Liver (tissue), 3 donors: ENCODE data around the gene SULT1C4.

ENCODE experiments used
- ATF3 ChIP-seq: IDR thresholded peaks from 2 replicates; pipeline ENCODE4 v1.6.1; 2016; ENCODE audit warnings: antibody characterized with exemption
- CTCF ChIP-seq: fragments of 150-350 bp; IDR thresholded peaks from 2 replicates; pipeline ENCODE4 v1.5.1; 2017; ENCODE audit warnings: improper control_type of control experiment, low read depth, low read length; ENCODE audit not compliant: missing input control
- EGR1 ChIP-seq, 2 donors: IDR thresholded peaks; 2 replicates each; pipeline ENCODE4 v1.6.1; 2016 to 2018; ENCODE audit warnings: antibody characterized with exemption in 2 of 2, low read depth in 2 of 2
- GABPA ChIP-seq, 2 donors: IDR thresholded peaks in 1 of 2; conservative IDR thresholded peaks in 1 of 2; 2 replicates each; pipeline ENCODE4 v1.6.1; 2016; ENCODE audit warnings: antibody characterized with exemption in 2 of 2, mild to moderate bottlenecking in 1 of 2, moderate library complexity in 1 of 2
- JUND ChIP-seq, 2 donors: IDR thresholded peaks; 2 replicates each; pipeline ENCODE4 v1.6.1; 2016; ENCODE audit warnings: antibody characterized with exemption in 2 of 2
- MAX ChIP-seq: IDR thresholded peaks from 2 replicates; pipeline ENCODE4 v1.6.1; 2016; ENCODE audit warnings: antibody characterized with exemption
- NR2F2 ChIP-seq: IDR thresholded peaks from 2 replicates; pipeline ENCODE4 v1.6.1; 2016; ENCODE audit warnings: antibody characterized with exemption
- RAD21 ChIP-seq, 2 donors: IDR thresholded peaks; 2 replicates each; pipeline ENCODE4 v1.6.1; 2016; ENCODE audit warnings: antibody characterized with exemption in 2 of 2, mild to moderate bottlenecking in 2 of 2
- REST ChIP-seq: IDR thresholded peaks from 2 replicates; pipeline ENCODE4 v1.6.1; 2016; ENCODE audit warnings: antibody characterized with exemption, mild to moderate bottlenecking
- RXRA ChIP-seq, 2 donors: IDR thresholded peaks; 2 replicates each; pipeline ENCODE4 v1.6.1; 2017 to 2018; ENCODE audit warnings: antibody characterized with exemption in 2 of 2, mild to moderate bottlenecking in 1 of 2
- SP1 ChIP-seq: IDR thresholded peaks from 2 replicates; pipeline ENCODE4 v1.6.1; 2018; ENCODE audit warnings: antibody characterized with exemption, mild to moderate bottlenecking
- TAF1 ChIP-seq: conservative IDR thresholded peaks from 2 replicates; pipeline ENCODE4 v1.6.1; 2016; ENCODE audit warnings: antibody characterized with exemption, mild to moderate bottlenecking
- YY1 ChIP-seq: IDR thresholded peaks from 2 replicates; pipeline ENCODE4 v1.6.1; 2016; ENCODE audit warnings: antibody characterized with exemption, mild to moderate bottlenecking
- ZBTB33 ChIP-seq: IDR thresholded peaks from 2 replicates; pipeline ENCODE4 v1.6.1; 2016; ENCODE audit warnings: antibody characterized with exemption
- donor health status: healthy.
- donor health status: healthy.

- no peak for TF ChIP-seq CTCF
- no peak for TF ChIP-seq JUND (IDR thresholded peaks at IDR 0.05)
- TF ChIP-seq REST: no peak
- no peak for TF ChIP-seq TAF1
- no peak for TF ChIP-seq NR2F2
- no peak for TF ChIP-seq MAX
- TF ChIP-seq YY1: no peak
- TF ChIP-seq RAD21 (IDR thresholded peaks at IDR 0.05): no peak
- no peak for TF ChIP-seq ZBTB33
- no peak for TF ChIP-seq SP1
- TF ChIP-seq EGR1 (IDR thresholded peaks at IDR 0.05; ENCODE audit: low read depth in 2 of 2): no peak
- no peak for TF ChIP-seq GABPA (IDR thresholded peaks at IDR 0.05 in 1 of 2, conservative IDR thresholded peaks at IDR 0.05 in 1 of 2)
- no peak for TF ChIP-seq RXRA (IDR thresholded peaks at IDR 0.05)
- no peak for TF ChIP-seq ATF3
Observed at GRCh38 chr2:108377815-108378630, at the start of gene SULT1C4.
